DMS79 treated with DMSO at 0.1 percent for 48 hours (cell line): ENCODE measurements around the gene VTN.
A peak's percentile ranks its signal among the peaks of the same experiment; 100 is the strongest.

Experiments used
- DNase-seq: peaks from one replicate; lab custom pipeline; 2025; lab: John Stamatoyannopoulos, UW

Gene VTN

GRCh38 chr17:28370035-28370743 is at the start of gene VTN:
TSS of gene VTN (minus strand) at chr17:28370307. CDS start at chr17:28370203, 104 bp downstream.
- no peak for DNase-seq

- DNase-seq: no peak
Observed at GRCh38 chr17:28416703-28417311, 46.7 kb upstream of the VTN start.

GRCh38 chr17:28415886-28416285 is 45.8 kb upstream of the VTN start:
- DNase-seq: no peak

DNA sequence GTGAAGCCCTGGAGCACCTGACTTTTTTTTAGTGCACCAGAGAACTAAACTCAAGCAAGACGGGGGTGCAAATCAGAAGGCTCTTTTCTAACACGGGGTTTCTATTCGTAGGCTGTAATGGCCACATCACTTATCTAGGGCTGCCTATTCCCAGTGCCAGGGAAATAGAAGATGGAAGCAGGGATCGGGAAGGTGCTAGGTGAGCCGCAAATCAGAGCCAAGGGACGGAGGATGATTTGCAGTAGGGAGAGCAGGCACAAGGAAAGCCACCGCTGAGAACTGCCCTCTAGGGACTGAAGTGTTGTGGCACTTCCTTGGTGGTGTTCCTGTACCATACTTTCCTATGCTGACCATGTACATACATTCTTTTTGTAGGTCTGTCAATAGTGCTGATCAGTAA is 43.7 kb upstream of the VTN start:
- DNase-seq: no peak

- no peak for DNase-seq
Observed at GRCh38 chr17:28412099-28412498, 42.0 kb upstream of the VTN start.

DNA sequence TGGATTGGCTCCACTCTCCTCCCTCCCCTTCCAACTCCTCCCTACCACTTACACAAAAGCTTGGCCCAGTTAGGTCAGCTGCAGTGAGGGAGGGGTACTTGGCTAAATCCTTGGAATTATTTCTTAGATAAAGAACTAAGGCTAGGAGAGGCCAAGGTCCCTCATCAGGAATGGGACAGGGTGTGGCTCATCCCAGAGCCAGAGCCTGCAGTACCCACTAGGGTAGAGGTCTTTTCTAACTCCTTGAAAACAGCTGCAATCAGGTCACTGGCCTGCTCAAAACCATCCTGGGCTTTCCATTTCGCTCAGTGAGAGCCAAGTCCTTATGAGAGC is 37.8 kb upstream of the VTN start:
- no peak for DNase-seq

DNA sequence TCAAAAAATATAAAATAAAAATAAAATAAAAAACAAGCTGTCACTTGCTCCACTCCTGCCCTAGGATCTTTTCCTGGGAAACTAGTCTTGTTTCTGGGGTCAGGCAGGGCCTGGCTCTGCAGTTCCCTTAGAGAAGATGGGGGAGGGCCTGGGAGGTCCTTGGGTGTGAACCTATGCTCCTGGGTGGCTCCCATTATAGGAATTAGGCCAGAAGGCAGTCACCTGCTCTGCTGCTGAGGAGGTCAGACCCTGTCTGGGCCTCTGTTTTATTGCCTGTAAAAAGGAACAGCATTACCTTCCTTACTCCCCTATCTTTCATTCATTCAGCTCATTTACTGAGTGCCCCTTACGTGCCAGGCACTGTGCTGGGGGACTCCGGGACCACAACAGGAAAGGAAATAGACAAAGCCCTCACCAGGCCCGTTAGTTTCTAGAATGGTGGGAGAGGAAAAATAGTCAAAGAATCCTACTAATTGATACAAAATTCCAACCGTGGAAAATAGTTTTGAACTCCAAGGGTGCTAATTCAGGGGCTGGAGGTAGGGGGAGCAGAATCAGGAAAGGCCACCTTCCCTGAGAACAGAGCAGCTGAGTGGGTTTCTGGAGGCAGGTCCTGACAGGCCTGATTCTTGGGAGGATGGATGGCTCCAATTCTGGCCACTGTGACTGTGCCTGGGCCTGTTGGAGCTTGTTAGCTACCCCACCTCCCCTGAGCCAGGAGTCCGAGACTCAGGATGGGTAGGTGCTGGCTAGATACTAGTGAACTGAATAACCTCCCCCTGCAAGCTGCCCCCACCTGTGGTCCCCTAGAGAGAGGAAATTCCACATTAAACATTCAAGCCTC is 37.2 kb upstream of the VTN start:
- DNase-seq: peak; percentile 95

DNA sequence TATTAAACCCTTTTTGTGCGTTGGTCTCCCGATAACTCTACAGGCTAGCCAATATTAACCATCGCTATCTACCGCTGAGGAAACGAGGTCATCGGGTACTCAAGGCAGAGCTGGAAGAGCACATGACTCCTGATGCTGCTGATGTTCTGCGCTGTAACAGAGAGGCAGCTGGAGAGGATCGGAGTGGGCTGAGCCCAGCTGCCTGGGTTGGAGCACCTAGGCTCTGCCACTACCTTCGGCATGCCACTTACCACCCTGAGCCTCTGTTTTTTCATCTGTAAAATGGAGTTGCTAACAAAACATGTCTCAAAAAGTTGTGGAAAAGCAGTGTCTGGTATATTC is 36.3 kb upstream of the VTN start:
- DNase-seq: peak; percentile 65

DNA sequence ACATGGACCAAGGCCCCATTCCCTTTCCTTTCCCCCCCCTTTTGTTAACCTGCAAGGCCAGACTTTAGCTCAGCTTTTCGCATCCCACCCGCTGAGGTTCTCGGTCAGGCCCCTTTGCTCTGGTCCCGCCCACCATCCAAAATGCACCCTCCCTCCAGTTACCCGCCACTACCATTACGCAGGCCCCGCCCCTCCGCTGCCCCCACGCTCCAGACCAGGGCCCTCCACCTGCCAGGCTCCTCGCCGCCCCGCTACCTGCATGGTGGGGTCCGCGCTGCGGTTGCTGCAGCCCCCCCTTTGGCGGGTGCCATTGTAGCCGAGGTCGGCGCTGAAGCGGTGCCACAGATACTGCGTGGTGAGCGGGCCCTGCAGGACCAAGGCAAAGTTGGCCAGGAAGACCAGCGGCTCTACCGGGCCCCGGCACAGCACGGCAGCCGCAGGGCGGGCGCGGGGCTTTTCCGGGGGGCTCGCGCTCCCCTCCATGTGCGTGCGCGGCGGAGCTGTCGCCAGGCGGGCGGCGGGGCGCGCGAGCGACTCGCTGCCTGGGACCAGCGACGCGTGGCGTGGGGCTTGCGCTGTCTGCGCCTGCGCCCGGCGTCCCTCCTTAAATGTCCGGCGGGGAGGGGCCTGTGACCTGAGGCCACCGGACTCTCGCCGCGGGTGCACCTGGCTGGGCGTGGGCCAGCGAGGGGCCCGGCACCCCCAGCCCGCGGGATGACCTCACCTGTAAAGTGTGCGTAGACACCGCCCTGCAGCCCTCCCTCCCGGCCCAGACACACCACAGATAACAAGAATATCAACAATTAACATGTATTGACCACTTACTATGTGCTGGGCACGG is 35.7 kb upstream of the VTN start, which contains the start of gene SLC46A1:
Gene SLC46A1 (minus strand): TSS at position 581 of the 841 bp plus-strand sequence. CDS start 98 bp downstream, at position 483.
- DNase-seq: peak; percentile 86

GRCh38 chr17:28404812-28405570 is 34.9 kb upstream of the VTN start:
- DNase-seq: peak; percentile 36

DNA sequence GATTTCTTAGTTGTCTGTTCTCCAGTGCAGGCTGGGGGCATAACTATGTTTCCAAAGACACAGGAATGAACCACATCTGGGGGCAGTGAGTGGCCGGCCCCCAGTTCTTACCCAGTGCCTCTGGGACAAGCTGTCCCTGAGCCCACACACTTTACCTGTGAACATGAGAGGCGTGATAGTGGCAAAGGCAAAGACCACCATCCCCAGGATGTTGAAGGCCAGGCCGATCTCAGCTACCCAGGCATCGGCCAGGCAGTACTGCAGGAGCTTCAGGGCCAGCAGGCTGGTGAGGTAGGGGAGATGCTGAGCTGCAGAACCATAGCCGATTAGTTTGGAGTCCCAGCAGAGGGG is 34.3 kb upstream of the VTN start:
- no peak for DNase-seq

DNA sequence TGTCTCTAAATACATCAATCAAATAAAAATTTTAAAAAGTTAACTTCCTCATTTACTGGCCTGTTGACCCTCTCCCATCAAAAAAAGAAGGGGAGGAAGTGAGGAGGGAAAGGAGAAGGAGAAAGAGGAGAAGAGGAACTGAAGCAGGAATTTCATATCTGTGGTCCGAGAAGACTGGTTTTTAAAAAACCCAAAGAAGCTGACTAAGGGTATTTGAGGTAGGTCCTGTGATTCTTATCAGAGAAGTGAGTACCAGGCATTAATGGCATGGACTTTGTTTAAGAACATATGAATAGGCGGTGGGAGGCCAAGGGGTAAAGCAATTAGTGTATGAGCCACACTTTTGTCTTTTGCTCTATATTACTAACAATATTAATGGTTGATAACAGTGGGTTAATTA is 33.9 kb upstream of the VTN start:
- no peak for DNase-seq

DNA sequence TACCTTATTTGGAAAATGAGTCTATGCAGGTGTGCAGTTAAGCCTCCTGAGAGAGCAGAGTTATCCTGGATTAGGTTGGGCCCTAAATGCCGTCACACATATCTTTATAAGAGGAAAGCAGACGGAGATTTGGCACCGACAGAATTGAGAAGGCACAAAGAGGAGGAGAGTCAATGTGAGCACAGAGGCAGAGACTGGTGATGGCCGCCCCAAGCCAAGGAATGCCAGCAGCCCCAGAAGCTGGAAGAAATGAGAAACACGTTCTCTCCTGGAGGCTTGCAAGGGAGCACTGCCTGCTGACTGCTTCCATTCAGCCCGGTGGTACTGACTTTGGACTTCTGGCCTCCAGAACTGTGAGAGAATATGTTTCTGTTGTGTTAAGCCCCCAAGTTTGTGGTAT is 32.7 kb upstream of the VTN start:
- no peak for DNase-seq

GRCh38 chr17:28402224-28402630 is 32.1 kb upstream of the VTN start:
- DNase-seq: no peak

- no peak for DNase-seq
Observed at GRCh38 chr17:28399808-28400207, 29.7 kb upstream of the VTN start.

GRCh38 chr17:28398280-28398981 is 28.3 kb upstream of the VTN start:
- DNase-seq: no peak

- DNase-seq: no peak
Observed at GRCh38 chr17:28397687-28398279, 27.7 kb upstream of the VTN start.

GRCh38 chr17:28397275-28397674 is 27.2 kb upstream of the VTN start:
- DNase-seq: no peak

GRCh38 chr17:28396635-28397239 is 26.6 kb upstream of the VTN start:
- DNase-seq: no peak

DNA sequence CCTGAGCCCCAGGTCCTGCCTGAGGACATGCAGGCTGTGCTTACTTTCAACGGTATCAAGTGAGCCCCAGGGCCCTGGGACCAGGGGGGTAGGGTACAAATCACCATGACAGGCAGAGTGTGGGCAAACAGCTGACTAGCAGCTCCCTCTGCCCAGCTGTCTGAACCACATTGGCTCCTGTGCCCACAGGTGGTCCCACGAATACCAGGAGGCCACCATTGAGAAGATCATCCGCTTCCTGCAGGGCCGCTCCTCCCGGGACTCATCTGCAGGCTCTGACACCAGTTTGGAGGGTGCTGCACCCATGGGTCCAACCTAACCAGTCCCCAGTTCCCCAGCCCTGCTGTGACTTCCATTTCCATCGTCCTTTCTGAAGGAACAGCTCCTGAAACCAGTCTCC is 25.9 kb upstream of the VTN start:
- DNase-seq: no peak
